ENCODE measurements around the gene C4A.
"Not testable (repeated sequence)": the region's sequence is repeated elsewhere in the genome, so short reads cannot be mapped to it uniquely, and the experiment has no call there.

The C4A gene

GRCh38 chr6:31968791-31969711, 12.8 kb upstream of the C4A start:
- H3K36me3 Mint-ChIP-seq (ENCODE audit: low read depth): peaks cover 40% of the 10 kb centered on the region
- H3K4me3 Mint-ChIP-seq: no peak overlapping the region
- H3K27me3 Mint-ChIP-seq: no peaks in the 10 kb centered on the region
- H3K9me3 Mint-ChIP-seq: no peaks in the 10 kb centered on the region
- H3K27ac Mint-ChIP-seq: peak overlapping the region; percentile 41
- peaks cover 41% of the 10 kb centered on the region for H3K4me1 Mint-ChIP-seq (ENCODE audit: low read depth)

- H3K27me3 Mint-ChIP-seq: no peaks in the 10 kb centered on the region
- peak overlapping the region; percentile 96 for H3K4me3 Mint-ChIP-seq
- H3K4me1 Mint-ChIP-seq (ENCODE audit: low read depth): peaks cover 48% of the 10 kb centered on the region
- H3K36me3 Mint-ChIP-seq (ENCODE audit: low read depth): peaks cover 40% of the 10 kb centered on the region
- H3K9me3 Mint-ChIP-seq: no peaks in the 10 kb centered on the region
- peak overlapping the region; percentile 61 for H3K27ac Mint-ChIP-seq
These were observed 11.9 kb upstream of the C4A start for GRCh38 chr6:31969712-31970603.

DNA sequence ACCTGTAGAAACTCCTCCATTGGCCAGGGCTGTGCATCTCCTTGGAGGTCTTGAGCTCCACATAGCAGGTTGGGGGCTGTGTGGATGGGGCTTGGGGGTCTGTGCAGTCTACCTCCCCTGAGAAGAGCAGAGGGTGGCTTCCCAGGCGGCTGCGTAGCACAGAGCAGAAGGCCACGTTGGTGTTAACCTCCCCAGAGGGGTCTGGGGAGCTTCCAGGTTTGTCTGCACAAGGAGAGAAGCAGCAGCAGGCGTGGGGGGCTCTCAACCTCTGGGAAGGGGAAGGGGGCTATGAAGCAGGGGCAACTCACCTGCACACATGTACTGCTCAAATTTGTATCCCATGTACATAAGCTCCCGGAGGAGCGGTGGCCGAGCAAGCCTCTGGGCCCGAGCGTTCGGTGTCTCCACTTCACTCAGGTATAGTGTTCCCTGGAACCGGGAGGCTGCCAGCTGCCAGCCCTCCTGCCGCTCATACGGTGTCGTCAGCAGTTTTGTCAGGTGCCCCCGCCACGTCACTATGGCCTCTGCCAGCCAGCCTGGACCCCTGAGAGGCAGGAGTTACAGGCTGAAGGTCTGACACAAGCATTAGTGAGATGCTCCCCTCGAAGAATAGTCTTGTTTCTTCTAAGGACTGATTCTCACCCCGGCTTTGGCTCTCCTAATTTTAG, 11.1 kb upstream of the C4A start:
- Mint-ChIP-seq H3K27me3 (no peaks in the 10 kb centered on the region), H3K9me3 (no peaks in the 10 kb centered on the region), H3K4me1 (ENCODE audit: low read depth) (peaks cover 48% of the 10 kb centered on the region), H3K36me3 (ENCODE audit: low read depth) (peaks cover 33% of the 10 kb centered on the region), H3K27ac (peak overlapping the region; percentile 99), H3K4me3 (peak overlapping the region; percentile 96)

GRCh38 chr6:31971279-31971992, 10.4 kb upstream of the C4A start:
- no peaks in the 10 kb centered on the region for H3K27me3 Mint-ChIP-seq
- peaks cover 48% of the 10 kb centered on the region for H3K4me1 Mint-ChIP-seq (ENCODE audit: low read depth)
- H3K27ac Mint-ChIP-seq: peak overlapping the region; percentile 99
- H3K9me3 Mint-ChIP-seq: no peaks in the 10 kb centered on the region
- H3K4me3 Mint-ChIP-seq: peak overlapping the region; percentile 96
- H3K36me3 Mint-ChIP-seq (ENCODE audit: low read depth): peaks cover 27% of the 10 kb centered on the region

DNA sequence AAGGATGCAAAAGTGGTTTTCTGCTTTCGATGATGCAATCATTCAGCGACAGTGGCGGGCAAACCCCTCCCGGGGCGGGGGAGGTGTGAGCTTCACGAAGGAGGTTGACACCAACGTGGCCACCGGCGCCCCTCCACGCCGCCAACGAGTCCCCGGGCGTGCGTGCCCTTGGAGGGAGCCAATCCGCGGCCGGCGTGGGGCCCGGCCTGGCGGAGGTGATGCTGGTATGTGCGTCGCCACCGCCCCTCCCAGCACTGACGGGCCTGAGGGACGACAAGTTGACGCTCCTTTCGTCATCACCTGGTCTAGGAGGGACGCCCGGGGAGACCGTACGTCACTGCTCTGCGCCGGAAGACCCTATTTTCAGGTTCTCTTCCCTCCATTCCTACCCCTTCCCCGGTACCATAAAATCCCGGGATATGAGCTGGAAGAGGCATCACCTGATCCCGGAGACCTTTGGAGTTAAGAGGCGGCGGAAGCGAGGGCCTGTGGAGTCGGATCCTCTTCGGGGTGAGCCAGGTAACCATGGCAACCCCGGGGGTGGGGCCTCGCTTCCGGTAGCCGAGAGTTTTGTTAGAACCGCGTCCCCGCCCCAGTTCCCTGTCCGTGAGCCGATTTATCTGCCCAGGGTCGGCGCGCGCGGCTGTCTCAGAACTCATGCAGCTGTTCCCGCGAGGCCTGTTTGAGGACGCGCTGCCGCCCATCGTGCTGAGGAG, 9.7 kb upstream of the C4A start, which contains the start of gene DXO:
Gene DXO (minus strand): TSS at position 146 of the 716 bp plus-strand sequence. CDS start 463 bp downstream, outside the sequence.
- Mint-ChIP-seq H3K9me3 (no peaks in the 10 kb centered on the region), H3K4me3 (peak within 1 kb of the TSS; percentile 96), H3K27me3 (no peaks in the 10 kb centered on the region), H3K36me3 (ENCODE audit: low read depth) (peaks cover 25% of the 10 kb centered on the region), H3K4me1 (ENCODE audit: low read depth) (peaks cover 48% of the 10 kb centered on the region), H3K27ac (peak within 1 kb of the TSS; percentile 99)

DNA sequence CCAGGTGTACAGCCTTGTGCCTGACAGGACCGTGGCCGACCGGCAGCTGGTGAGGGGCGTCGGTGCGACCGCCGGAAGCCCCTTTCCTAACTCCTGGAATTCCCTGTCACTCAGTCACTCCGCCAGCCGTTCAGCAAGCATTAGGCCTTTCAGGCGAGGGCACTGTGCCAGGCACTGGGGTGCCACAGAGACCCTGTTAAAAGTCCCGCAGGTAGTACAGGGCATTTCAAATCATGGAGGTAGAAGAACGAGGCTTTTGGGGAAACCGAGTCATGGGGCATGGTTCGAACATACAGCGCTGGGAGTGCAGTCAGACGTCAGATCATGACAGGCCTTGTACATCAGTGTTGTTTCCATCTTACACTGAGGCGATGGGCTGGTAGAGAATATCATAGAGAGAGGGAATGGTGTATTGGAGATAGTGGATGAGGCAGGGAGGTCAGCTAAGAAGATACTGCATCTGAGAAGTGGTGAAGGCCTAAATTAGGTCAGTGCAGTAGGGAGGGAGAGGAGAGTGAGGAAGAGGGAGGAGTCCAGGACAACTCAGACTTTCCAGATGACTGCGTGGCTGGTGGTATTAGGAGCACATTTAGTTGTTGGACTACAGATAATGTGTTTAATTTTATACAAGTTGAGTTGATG, 9.0 kb upstream of the C4A start:
- Mint-ChIP-seq H3K27ac (peak overlapping the region; percentile 99), H3K4me3 (peak overlapping the region; percentile 96), H3K27me3 (no peaks in the 10 kb centered on the region), H3K9me3 (no peaks in the 10 kb centered on the region), H3K4me1 (ENCODE audit: low read depth) (peaks cover 48% of the 10 kb centered on the region), H3K36me3 (ENCODE audit: low read depth) (peaks cover 22% of the 10 kb centered on the region)

DNA sequence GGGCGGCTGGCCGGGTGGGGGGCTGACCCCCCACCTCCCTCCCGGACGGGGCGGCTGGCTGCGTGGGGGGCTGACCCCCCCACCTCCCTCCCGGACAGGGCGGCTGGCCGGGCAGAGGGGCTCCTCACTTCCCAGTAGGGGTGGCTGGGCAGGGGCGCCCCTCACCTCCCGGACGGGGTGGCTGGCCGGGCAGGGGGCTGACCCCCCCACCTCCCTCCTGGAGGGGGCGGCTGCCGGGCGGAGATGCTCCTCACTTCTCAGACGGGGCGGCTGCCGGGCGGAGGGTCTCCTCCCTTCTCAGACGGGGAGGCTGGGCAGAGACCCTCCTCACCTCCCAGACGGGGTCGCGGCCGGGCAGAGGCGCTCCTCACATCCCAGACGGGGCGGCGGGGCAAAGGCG, 5.8 kb upstream of the C4A start:
- not testable (repeated sequence) for H3K27me3 Mint-ChIP-seq, H3K4me3 Mint-ChIP-seq, H3K27ac Mint-ChIP-seq, H3K9me3 Mint-ChIP-seq
- Mint-ChIP-seq H3K36me3 (ENCODE audit: low read depth) (peaks cover 20% of the 10 kb centered on the region), H3K4me1 (ENCODE audit: low read depth) (peaks cover 31% of the 10 kb centered on the region)

GRCh38 chr6:31977816-31978431, 3.9 kb upstream of the C4A start:
- no peak overlapping the region for H3K27ac Mint-ChIP-seq
- H3K36me3 Mint-ChIP-seq (ENCODE audit: low read depth): peaks cover 20% of the 10 kb centered on the region
- peaks cover 17% of the 10 kb centered on the region for H3K4me1 Mint-ChIP-seq (ENCODE audit: low read depth)
- no peaks in the 10 kb centered on the region for H3K9me3 Mint-ChIP-seq
- no peak overlapping the region for H3K4me3 Mint-ChIP-seq
- no peaks in the 10 kb centered on the region for H3K27me3 Mint-ChIP-seq

- no peak overlapping the region for H3K4me3 Mint-ChIP-seq
- peaks cover 8% of the 10 kb centered on the region for H3K4me1 Mint-ChIP-seq (ENCODE audit: low read depth)
- no peak overlapping the region for H3K27ac Mint-ChIP-seq
- H3K9me3 Mint-ChIP-seq: no peaks in the 10 kb centered on the region
- no peaks in the 10 kb centered on the region for H3K27me3 Mint-ChIP-seq
- H3K36me3 Mint-ChIP-seq (ENCODE audit: low read depth): peaks cover 12% of the 10 kb centered on the region
These were observed 3.0 kb upstream of the C4A start for GRCh38 chr6:31978831-31979230.

DNA sequence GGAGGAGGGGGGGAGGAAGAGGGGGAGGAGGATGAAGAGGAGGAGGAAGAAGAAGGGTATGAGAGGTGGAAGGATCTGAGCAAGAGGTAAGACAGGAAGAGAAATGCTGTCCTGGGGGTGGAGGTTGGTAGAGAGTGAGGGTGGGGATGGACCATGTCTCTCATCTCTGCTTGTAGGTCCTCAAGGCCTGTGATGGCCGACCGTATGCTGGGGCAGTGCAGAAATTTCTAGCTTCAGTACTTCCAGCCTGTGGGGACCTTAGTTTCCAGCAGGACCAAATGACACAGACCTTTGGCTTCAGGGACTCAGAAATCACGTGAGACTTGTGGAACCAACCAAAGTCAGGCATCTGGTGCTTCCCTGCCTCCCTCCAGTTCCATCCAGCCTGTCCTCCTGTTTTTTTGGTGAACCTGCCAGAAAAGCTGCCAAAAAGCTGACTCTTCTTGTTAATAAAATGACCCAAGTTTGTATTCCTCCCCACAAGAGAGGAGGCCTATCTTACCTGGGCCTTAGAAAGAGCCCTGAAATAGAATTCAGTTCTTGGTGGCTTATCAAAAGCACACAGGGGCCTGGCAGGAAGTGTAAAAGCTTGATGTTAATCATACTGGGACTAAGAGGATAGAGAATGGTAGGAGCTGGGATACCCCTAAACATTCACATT, 2.5 kb upstream of the C4A start:
- H3K27ac Mint-ChIP-seq: peak overlapping the region; percentile 24
- H3K4me3 Mint-ChIP-seq: no peak overlapping the region
- peaks cover 3% of the 10 kb centered on the region for H3K4me1 Mint-ChIP-seq (ENCODE audit: low read depth)
- no peaks in the 10 kb centered on the region for H3K27me3 Mint-ChIP-seq
- H3K9me3 Mint-ChIP-seq: no peaks in the 10 kb centered on the region
- peaks cover 12% of the 10 kb centered on the region for H3K36me3 Mint-ChIP-seq (ENCODE audit: low read depth)

- H3K9me3 Mint-ChIP-seq; H3K27me3 Mint-ChIP-seq; H3K4me1 Mint-ChIP-seq (ENCODE audit: low read depth); H3K36me3 Mint-ChIP-seq (ENCODE audit: low read depth); H3K4me3 Mint-ChIP-seq: not testable (repeated sequence)
- peak overlapping the region; percentile 24 for H3K27ac Mint-ChIP-seq
These were observed 1.5 kb upstream of the C4A start for GRCh38 chr6:31980195-31980876.

DNA sequence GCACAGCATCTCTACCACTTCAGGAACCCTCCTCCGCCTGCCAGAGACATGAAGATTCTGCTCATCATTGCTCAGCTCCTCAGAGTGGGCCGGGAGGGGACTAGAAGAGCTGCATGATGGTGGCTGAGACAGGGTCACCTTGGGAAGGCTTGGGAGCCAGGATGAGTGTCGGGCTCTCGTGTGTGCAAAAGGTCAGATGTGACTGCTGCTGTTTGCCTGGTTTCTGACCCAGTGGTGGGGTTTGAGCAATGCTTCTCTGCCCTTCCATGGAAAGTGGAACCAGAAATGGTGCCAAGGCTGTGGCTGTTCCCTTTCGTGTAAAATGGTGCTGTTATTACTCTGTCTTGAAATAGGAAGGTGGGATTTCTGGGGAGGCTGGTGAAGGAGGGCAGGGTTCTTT, 859 bp upstream of the C4A start:
- H3K27me3 Mint-ChIP-seq; H3K36me3 Mint-ChIP-seq (ENCODE audit: low read depth); H3K4me3 Mint-ChIP-seq; H3K4me1 Mint-ChIP-seq (ENCODE audit: low read depth); H3K27ac Mint-ChIP-seq; H3K9me3 Mint-ChIP-seq: not testable (repeated sequence)

Data from stimulated activated naive CD8-positive, alpha-beta T cell treated with anti-CD3 and anti-CD28 coated beads, Interleukin-15, Interleukin-2, amounts not matched to agents 100 ng/mL and 50 ng/mL, for 24 hours (primary cell).